Endothelial cell (in vitro differentiated cells): ENCODE results near the gene USP35. TPM values are rescaled to one million over a fixed set of nuclear protein-coding genes. Genes with fewer than 3 reads are reported as not detected.

Experiments used
- DNase-seq: peaks from one replicate; pipeline ENCODE4 v3.0.0; 2021; ENCODE audit warnings: low spot score
- H3K27ac Mint-ChIP-seq: one replicate; pipeline ENCODE4 v1.8.0; 2021; ENCODE audit warnings: mixed read lengths, inconsistent platforms; ENCODE audit not compliant: unreplicated experiment
- H3K27me3 Mint-ChIP-seq: one replicate; pipeline ENCODE4 v1.8.0; 2021; ENCODE audit warnings: mild to moderate bottlenecking, moderate library complexity, mixed read lengths, inconsistent platforms; ENCODE audit not compliant: unreplicated experiment
- H3K36me3 Mint-ChIP-seq: one replicate; pipeline ENCODE4 v1.8.0; 2021; ENCODE audit warnings: mild to moderate bottlenecking, low read depth, mixed read lengths, inconsistent platforms; ENCODE audit not compliant: unreplicated experiment
- H3K4me1 Mint-ChIP-seq: one replicate; pipeline ENCODE4 v1.8.0; 2021; ENCODE audit warnings: mild to moderate bottlenecking, mixed read lengths, inconsistent platforms; ENCODE audit not compliant: unreplicated experiment
- H3K4me3 Mint-ChIP-seq: one replicate; pipeline ENCODE4 v1.8.0; 2021; ENCODE audit warnings: mild to moderate bottlenecking, mixed read lengths, inconsistent platforms; ENCODE audit not compliant: unreplicated experiment
- H3K9me3 Mint-ChIP-seq: one replicate; pipeline ENCODE4 v1.8.0; 2021; ENCODE audit warnings: mixed read lengths, inconsistent platforms; ENCODE audit not compliant: unreplicated experiment
- total RNA-seq: library from RNA; stranded (reverse); fragmentation: NEBNext Ultra II Directional; extraction: Animal tissue kit (Norgen Biotek cat#: 25700); gene quantifications from one replicate; pipeline ENCODE4 v1.2.1, GENCODE V29; 2021; ENCODE audit not compliant: unreplicated experiment
- TF ChIP-seq, protein P1 (sequence below): fragments of 200-600 bp; sonication (generic); IDR thresholded peaks from one replicate; pipeline ENCODE4 v1.5.0; 2021; ENCODE audit warnings: antibody characterized with exemption; ENCODE audit not compliant: unreplicated experiment

The USP35 gene
- total RNA-seq, 1 donor from 2014 or later: 26.0 TPM

DNA sequence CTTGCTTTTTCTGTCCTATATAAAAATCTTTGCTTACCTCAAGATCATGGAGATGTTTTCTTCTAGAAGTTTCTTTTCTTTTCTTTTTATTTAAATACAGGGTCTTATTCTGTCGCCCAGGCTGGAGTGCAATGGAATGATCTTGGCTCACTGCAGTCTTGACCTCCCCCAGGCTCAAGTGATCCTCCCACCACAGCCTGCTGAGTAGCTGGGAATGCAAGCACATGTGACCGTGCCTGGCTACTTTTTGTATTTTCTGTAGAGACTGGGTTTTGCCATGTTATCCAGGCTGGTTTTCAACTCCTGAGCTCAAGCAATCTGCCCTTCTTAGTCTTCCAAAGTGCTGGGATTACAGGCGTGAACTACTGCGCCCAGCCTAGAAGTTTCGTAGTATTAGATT lies 45.3 kb downstream of the USP35 start:
- peaks cover 5% of the 10 kb centered on the region for H3K27me3 Mint-ChIP-seq
- no peak overlapping the region for H3K4me3 Mint-ChIP-seq
- TF ChIP-seq, protein P1, sequence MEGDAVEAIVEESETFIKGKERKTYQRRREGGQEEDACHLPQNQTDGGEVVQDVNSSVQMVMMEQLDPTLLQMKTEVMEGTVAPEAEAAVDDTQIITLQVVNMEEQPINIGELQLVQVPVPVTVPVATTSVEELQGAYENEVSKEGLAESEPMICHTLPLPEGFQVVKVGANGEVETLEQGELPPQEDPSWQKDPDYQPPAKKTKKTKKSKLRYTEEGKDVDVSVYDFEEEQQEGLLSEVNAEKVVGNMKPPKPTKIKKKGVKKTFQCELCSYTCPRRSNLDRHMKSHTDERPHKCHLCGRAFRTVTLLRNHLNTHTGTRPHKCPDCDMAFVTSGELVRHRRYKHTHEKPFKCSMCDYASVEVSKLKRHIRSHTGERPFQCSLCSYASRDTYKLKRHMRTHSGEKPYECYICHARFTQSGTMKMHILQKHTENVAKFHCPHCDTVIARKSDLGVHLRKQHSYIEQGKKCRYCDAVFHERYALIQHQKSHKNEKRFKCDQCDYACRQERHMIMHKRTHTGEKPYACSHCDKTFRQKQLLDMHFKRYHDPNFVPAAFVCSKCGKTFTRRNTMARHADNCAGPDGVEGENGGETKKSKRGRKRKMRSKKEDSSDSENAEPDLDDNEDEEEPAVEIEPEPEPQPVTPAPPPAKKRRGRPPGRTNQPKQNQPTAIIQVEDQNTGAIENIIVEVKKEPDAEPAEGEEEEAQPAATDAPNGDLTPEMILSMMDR: no peak
- no peak for DNase-seq
- peaks cover 17% of the 10 kb centered on the region for H3K4me1 Mint-ChIP-seq
- H3K9me3 Mint-ChIP-seq: no peaks in the 10 kb centered on the region
- peaks cover 25% of the 10 kb centered on the region for H3K36me3 Mint-ChIP-seq
- H3K27ac Mint-ChIP-seq: no peak overlapping the region

DNA sequence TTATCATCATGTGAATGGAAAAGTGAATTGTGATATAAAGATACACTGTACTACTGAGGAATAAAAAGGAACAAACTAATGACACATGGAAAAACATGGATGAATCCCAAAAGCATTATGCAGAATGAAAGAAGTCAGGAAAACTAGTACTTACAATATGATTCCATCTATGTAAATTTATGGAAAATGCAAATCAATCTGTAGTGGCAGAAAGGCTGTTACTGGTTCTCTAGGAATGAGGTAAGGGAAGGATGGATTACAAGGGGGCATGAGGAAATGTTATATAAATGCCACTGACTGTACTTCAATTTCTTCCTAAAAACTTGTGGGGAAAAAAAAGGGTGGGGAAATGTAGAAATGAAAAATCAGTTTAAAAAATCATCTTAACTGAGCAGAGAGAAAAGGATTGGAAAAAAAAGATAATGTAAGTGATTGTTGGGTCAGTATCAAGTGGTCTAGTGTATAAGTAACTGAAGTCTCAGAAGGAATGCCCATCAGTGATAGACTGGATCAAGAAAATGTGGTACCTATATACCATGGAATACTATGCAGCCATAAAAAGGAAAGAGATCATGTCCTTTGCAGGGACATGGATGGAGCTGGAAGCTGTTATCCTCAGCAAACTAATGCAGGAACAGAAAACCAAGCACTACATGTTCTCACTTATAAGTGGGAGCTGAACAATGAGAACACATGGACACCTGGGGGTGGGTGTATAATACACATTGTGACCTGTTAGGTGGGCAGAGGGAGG lies 48.8 kb downstream of the USP35 start:
- H3K4me1 Mint-ChIP-seq: peaks cover 4% of the 10 kb centered on the region
- no peak for DNase-seq
- no peaks in the 10 kb centered on the region for H3K9me3 Mint-ChIP-seq
- peaks cover 27% of the 10 kb centered on the region for H3K36me3 Mint-ChIP-seq
- H3K27me3 Mint-ChIP-seq: peaks cover 3% of the 10 kb centered on the region
- TF ChIP-seq, protein P1: no peak
- no peak overlapping the region for H3K4me3 Mint-ChIP-seq
- H3K27ac Mint-ChIP-seq: no peak overlapping the region

DNA sequence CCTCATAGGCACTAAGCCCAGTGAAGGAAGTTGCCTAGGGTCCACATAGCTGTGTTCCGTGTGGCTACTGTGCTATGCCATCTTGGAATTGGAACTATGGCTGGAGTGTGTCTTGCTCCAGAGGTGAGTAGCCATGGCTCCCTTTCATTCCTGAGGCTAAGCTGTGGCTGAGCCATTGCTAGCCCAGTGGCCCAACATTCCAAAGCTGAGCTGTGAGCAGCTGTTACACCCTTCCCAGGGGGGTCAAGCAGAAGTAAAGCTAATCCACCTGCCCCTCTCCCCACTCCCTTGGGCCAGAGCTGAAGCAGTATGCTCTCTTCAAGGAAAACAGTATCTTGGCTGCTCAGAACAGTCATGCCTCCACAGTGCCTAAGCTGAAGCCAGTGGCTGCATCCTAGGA lies 51.1 kb downstream of the USP35 start:
- H3K4me1 Mint-ChIP-seq: peaks cover 10% of the 10 kb centered on the region
- TF ChIP-seq, protein P1: no peak
- no peak for DNase-seq
- H3K27me3 Mint-ChIP-seq: peaks cover 3% of the 10 kb centered on the region
- no peak overlapping the region for H3K27ac Mint-ChIP-seq
- H3K9me3 Mint-ChIP-seq: no peaks in the 10 kb centered on the region
- H3K36me3 Mint-ChIP-seq: peaks cover 27% of the 10 kb centered on the region
- no peak overlapping the region for H3K4me3 Mint-ChIP-seq

DNA sequence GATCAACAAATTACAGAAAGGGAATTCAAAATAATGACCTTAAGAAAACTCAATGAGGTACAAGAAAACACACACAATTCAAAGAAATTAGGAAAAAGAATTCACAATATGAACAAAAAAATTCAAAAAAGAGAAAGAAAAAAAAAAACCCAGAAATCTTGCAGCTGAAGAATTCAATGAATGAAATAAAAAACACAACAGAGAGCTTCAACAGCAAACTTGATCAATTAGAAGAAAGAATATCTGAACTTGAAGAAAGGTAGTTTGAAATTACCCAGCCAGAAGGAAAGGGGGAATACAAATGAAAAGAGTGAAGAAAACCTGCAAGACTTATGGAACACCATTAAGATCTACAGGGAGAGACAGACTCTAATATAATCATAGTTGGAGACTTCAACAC lies 52.8 kb downstream of the USP35 start:
- H3K9me3 Mint-ChIP-seq: no peaks in the 10 kb centered on the region
- peaks cover 32% of the 10 kb centered on the region for H3K36me3 Mint-ChIP-seq
- peaks cover 9% of the 10 kb centered on the region for H3K4me1 Mint-ChIP-seq
- DNase-seq: no peak
- TF ChIP-seq, protein P1: no peak
- H3K4me3 Mint-ChIP-seq: peak overlapping the region; percentile 27
- no peak overlapping the region for H3K27ac Mint-ChIP-seq
- peaks cover 1% of the 10 kb centered on the region for H3K27me3 Mint-ChIP-seq

DNA sequence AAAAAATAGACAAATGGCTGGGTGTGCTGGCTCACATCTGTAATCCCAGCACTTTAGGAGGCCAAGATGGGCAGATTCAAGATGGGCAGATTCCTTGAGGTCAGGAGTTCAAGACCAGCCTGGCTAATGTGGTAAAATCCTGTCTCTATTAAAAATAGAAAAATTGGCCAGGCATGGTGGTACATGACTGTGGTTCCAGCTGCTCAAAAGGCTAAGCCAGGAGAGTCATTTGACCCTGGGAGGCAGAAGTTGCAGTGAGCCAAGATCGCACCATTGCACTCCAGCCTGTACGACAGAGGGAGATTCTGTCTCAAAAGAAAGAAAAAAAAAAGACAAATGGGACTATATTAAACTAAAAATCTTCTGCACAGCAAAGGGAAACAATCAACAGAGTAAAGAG lies 55.4 kb downstream of the USP35 start:
- H3K4me3 Mint-ChIP-seq: no peak overlapping the region
- peaks cover 44% of the 10 kb centered on the region for H3K36me3 Mint-ChIP-seq

More for the DNA sequence above, 55.4 kb downstream of the USP35 start:
- Mint-ChIP-seq H3K9me3 (no peaks in the 10 kb centered on the region), H3K27ac (no peak overlapping the region), H3K27me3 (no peaks in the 10 kb centered on the region), H3K4me1 (peaks cover 9% of the 10 kb centered on the region)
- TF ChIP-seq, protein P1: no peak
- DNase-seq: no peak
